Activated CD8-positive, alpha-beta T cell treated with anti-CD3 and anti-CD28 coated beads for 36 hours (primary cell): ENCODE measurements around the gene GPER1. TPM values are rescaled to one million over a fixed set of nuclear protein-coding genes. Genes with fewer than 3 reads are reported as not detected.

Experiments
- ATAC-seq: fragments of 200-7000 bp; cut with Tn5 transposase; one replicate; pipeline ENCODE4 v1.10.0; 2021; ENCODE audit warnings: mild to moderate bottlenecking, moderate library complexity
- CTCF ChIA-PET: fragments of 350-600 bp; sonication (Branson Sonifier 250); formaldehyde crosslinking; loops from one replicate; lab custom pipeline; 2021; ENCODE audit warnings: antibody characterized with exemption; lab: Charles Lee
- POLR2A ChIA-PET: fragments of 350-600 bp; sonication (Branson Sonifier 250); formaldehyde crosslinking; loops from one replicate; lab custom pipeline; 2021; ENCODE audit warnings: antibody characterized with exemption; lab: Charles Lee
- DNase-seq: peaks from one replicate; pipeline ENCODE4 v3.0.0-alpha.2; 2020
- H3K27ac Mint-ChIP-seq: one replicate; pipeline ENCODE4 v1.8.0; 2021; ENCODE audit warnings: mild to moderate bottlenecking, mixed read lengths
- H3K27me3 Mint-ChIP-seq: one replicate; pipeline ENCODE4 v1.8.0; 2021; ENCODE audit warnings: mixed read lengths
- H3K36me3 Mint-ChIP-seq: one replicate; pipeline ENCODE4 v1.8.0; 2021; ENCODE audit warnings: low read depth, mixed read lengths
- H3K4me1 Mint-ChIP-seq: one replicate; pipeline ENCODE4 v1.8.0; 2021; ENCODE audit warnings: low read depth, mixed read lengths
- H3K4me3 Mint-ChIP-seq: one replicate; pipeline ENCODE4 v1.8.0; 2021; ENCODE audit warnings: mild to moderate bottlenecking, moderate library complexity, mixed read lengths
- H3K9me3 Mint-ChIP-seq: one replicate; pipeline ENCODE4 v1.8.0; 2021; ENCODE audit warnings: mixed read lengths
- CTCF ChIP-seq: fragments of 200-600 bp; IDR thresholded peaks from one replicate; pipeline ENCODE4 v1.8.0; 2022; ENCODE audit warnings: antibody characterized with exemption, mild to moderate bottlenecking
- intact Hi-C: fragments of 100-400 bp; cut with micrococcal nuclease; formaldehyde crosslinking; loops from one replicate; pipeline ENCODE4 v1.10.0; 2022
- total RNA-seq, 2 experiments: library from RNA; stranded (reverse); gene quantifications; one replicate each; pipeline ENCODE4 v1.2.3, GENCODE V29; 2021

Gene GPER1
- total RNA-seq, 2 experiments from 2014 or later = 0.16 to 0.18 TPM

GRCh38 chr7:1096156-1097119, 8.5 kb downstream of the GPER1 start:
- ATAC-seq (no peak), DNase-seq (no peak)
- H3K27ac Mint-ChIP-seq = no peak overlapping the region
- no peaks in the 10 kb centered on the region for H3K9me3 Mint-ChIP-seq
- H3K4me1 Mint-ChIP-seq = no peaks in the 10 kb centered on the region
- ChIA-PET CTCF (interaction anchor here (1.0 to 1.9 kb wide), 3 partner anchors 10 to 104 kb away, joined by 3 to 6 read pairs (median 4); no protein-coding TSS in a partner anchor), POLR2A (no interaction called here)
- intact Hi-C loops = no loop called here
- no peak for TF ChIP-seq CTCF
- H3K27me3 Mint-ChIP-seq = no peaks in the 10 kb centered on the region
- no peak overlapping the region for H3K4me3 Mint-ChIP-seq
- peaks cover 12% of the 10 kb centered on the region for H3K36me3 Mint-ChIP-seq

- Mint-ChIP-seq H3K27me3 (no peaks in the 10 kb centered on the region), H3K9me3 (no peaks in the 10 kb centered on the region), H3K4me3 (no peak overlapping the region), H3K36me3 (peaks cover 12% of the 10 kb centered on the region), H3K4me1 (no peaks in the 10 kb centered on the region), H3K27ac (no peak overlapping the region)
- intact Hi-C loops = no loop called here
- POLR2A ChIA-PET = no interaction called here
- DNase-seq = no peak
- CTCF ChIA-PET = interaction anchor here (1.0 to 1.9 kb wide), 2 partner anchors 11 to 104 kb away, joined by 3 to 6 read pairs; no protein-coding TSS in a partner anchor
- no peak for TF ChIP-seq CTCF
- no peak for ATAC-seq
These were observed 9.2 kb downstream of the GPER1 start for GRCh38 chr7:1097120-1097504.

- no peaks in the 10 kb centered on the region for H3K27me3 Mint-ChIP-seq
- no peaks in the 10 kb centered on the region for H3K9me3 Mint-ChIP-seq
- no peak overlapping the region for H3K4me3 Mint-ChIP-seq
- peaks cover 12% of the 10 kb centered on the region for H3K36me3 Mint-ChIP-seq
- ChIA-PET CTCF (interaction anchor here (1.3 kb wide), 1 partner anchor 33 kb away, joined by 3 read pairs; no protein-coding TSS in a partner anchor), POLR2A (no interaction called here)
- intact Hi-C loops = no loop called here
- no peak for ATAC-seq
- H3K27ac Mint-ChIP-seq = no peak overlapping the region
- H3K4me1 Mint-ChIP-seq = peaks cover 5% of the 10 kb centered on the region
- DNase-seq = no peak
- TF ChIP-seq CTCF = no peak
These were observed 10.6 kb downstream of the GPER1 start for GRCh38 chr7:1098243-1099153.

GRCh38 chr7:1099154-1099542, 11.2 kb downstream of the GPER1 start:
- ChIA-PET CTCF (interaction anchor here (1.3 kb wide), 1 partner anchor 33 kb away, joined by 3 read pairs; no protein-coding TSS in a partner anchor), POLR2A (no interaction called here)
- H3K27ac Mint-ChIP-seq = no peak overlapping the region

More at GRCh38 chr7:1099154-1099542, 11.2 kb downstream of the GPER1 start:
- H3K27me3 Mint-ChIP-seq = no peaks in the 10 kb centered on the region
- peaks cover 8% of the 10 kb centered on the region for H3K4me1 Mint-ChIP-seq
- no peak for DNase-seq
- no peak for ATAC-seq
- no peak for TF ChIP-seq CTCF
- H3K9me3 Mint-ChIP-seq = no peaks in the 10 kb centered on the region
- intact Hi-C loops = no loop called here
- H3K4me3 Mint-ChIP-seq = no peak overlapping the region
- H3K36me3 Mint-ChIP-seq = peaks cover 12% of the 10 kb centered on the region
